H9 (cell line): ENCODE data around the gene PIP5KL1. TPM values are rescaled to one million over a fixed set of nuclear protein-coding genes. Genes with fewer than 3 reads are reported as not detected.
A peak's percentile ranks its signal among the peaks of the same experiment; 100 is the strongest.

Experiments
- DNase-seq: peaks from one replicate; pipeline ENCODE4 v3.0.0-alpha.2; 2017
- H2AFZ ChIP-seq: one replicate; pipeline ENCODE4 v1.6.1; 2013; ENCODE audit warnings: mild to moderate bottlenecking, low read length, control low read depth, moderate library complexity
- H2AK5ac ChIP-seq: 2 replicates; pipeline ENCODE4 v1.6.1; 2013; ENCODE audit warnings: low read length, control low read depth, mixed read lengths; ENCODE audit not compliant: insufficient read length
- H2BK120ac ChIP-seq: one replicate; pipeline ENCODE4 v1.6.1; 2013; ENCODE audit warnings: low read depth, mild to moderate bottlenecking, low read length, control low read depth, inconsistent platforms; ENCODE audit not compliant: poor library complexity, severe bottlenecking
- H2BK12ac ChIP-seq: 2 replicates; pipeline ENCODE4 v1.6.1; 2013; ENCODE audit warnings: low read length, control low read depth, mixed read lengths, low read depth; ENCODE audit not compliant: insufficient read length
- H2BK15ac ChIP-seq: 2 replicates; pipeline ENCODE4 v1.6.1; 2013; ENCODE audit warnings: low read depth, low read length, control low read depth
- H2BK20ac ChIP-seq: one replicate; pipeline ENCODE4 v1.6.1; 2013; ENCODE audit warnings: low read depth, mild to moderate bottlenecking, low read length, control low read depth, inconsistent platforms; ENCODE audit not compliant: poor library complexity, severe bottlenecking
- H2BK5ac ChIP-seq: 2 replicates; pipeline ENCODE4 v1.6.1; 2013; ENCODE audit warnings: low read length, control low read depth, mixed read lengths; ENCODE audit not compliant: insufficient read length
- H3K14ac ChIP-seq: 2 replicates; pipeline ENCODE4 v1.6.1; 2013; ENCODE audit warnings: low read length, control low read depth; ENCODE audit not compliant: insufficient read depth
- H3K18ac ChIP-seq: 2 replicates; pipeline ENCODE4 v1.6.1; 2013; ENCODE audit warnings: low read depth, mild to moderate bottlenecking, mixed read lengths, low read length, control low read depth; ENCODE audit not compliant: insufficient read length
- H3K23ac ChIP-seq: 2 replicates; pipeline ENCODE4 v1.6.1; 2013; ENCODE audit warnings: low read length, control low read depth, mixed read lengths, low read depth; ENCODE audit not compliant: insufficient read length
- H3K23me2 ChIP-seq: 2 replicates; pipeline ENCODE4 v1.6.1; 2013; ENCODE audit warnings: low read depth, mild to moderate bottlenecking, mixed read lengths, low read length, control low read depth; ENCODE audit not compliant: insufficient read length, poor library complexity, severe bottlenecking
- H3K27ac ChIP-seq: 2 replicates; pipeline ENCODE4 v1.5.1; 2013; ENCODE audit warnings: low read length, control low read depth, mixed read lengths, low read depth; ENCODE audit not compliant: insufficient read length
- H3K27me3 ChIP-seq: 2 replicates; pipeline ENCODE4 v1.6.1; 2013; ENCODE audit warnings: low read length, control low read depth, inconsistent platforms; ENCODE audit not compliant: insufficient read depth
- H3K4ac ChIP-seq: 2 replicates; pipeline ENCODE4 v1.6.1; 2013; ENCODE audit warnings: low read depth, mild to moderate bottlenecking, control low read depth, inconsistent platforms, low read length, moderate library complexity
- H3K4me1 ChIP-seq: 2 replicates; pipeline ENCODE4 v1.6.1; 2013; ENCODE audit warnings: low read length, control low read depth, inconsistent platforms; ENCODE audit not compliant: insufficient read depth
- H3K4me2 ChIP-seq: 2 replicates; pipeline ENCODE4 v1.6.1; 2013; ENCODE audit warnings: low read length, control low read depth, mixed read lengths; ENCODE audit not compliant: insufficient read length, insufficient read depth
- H3K56ac ChIP-seq: 2 replicates; pipeline ENCODE4 v1.6.1; 2013; ENCODE audit warnings: low read depth, mild to moderate bottlenecking, mixed read lengths, low read length, control low read depth; ENCODE audit not compliant: insufficient read length
- H3K79me1 ChIP-seq: 2 replicates; pipeline ENCODE4 v1.6.1; 2013; ENCODE audit warnings: low read depth, mild to moderate bottlenecking, moderate library complexity, low read length, control low read depth, inconsistent platforms; ENCODE audit not compliant: insufficient read depth, poor library complexity, severe bottlenecking
- H3K79me2 ChIP-seq: 2 replicates; pipeline ENCODE4 v1.6.1; 2013; ENCODE audit warnings: low read length, control low read depth, inconsistent platforms; ENCODE audit not compliant: insufficient read depth
- H3K9ac ChIP-seq: 2 replicates; pipeline ENCODE4 v1.6.1; 2013; ENCODE audit warnings: low read length, control low read depth, mixed read lengths; ENCODE audit not compliant: insufficient read length; ENCODE audit errors: extremely low read depth
- H3K9me3 ChIP-seq: one replicate; pipeline ENCODE4 v1.6.1; 2013; ENCODE audit warnings: low read depth, low read length, inconsistent platforms; ENCODE audit not compliant: control insufficient read depth
- H3T11ph ChIP-seq: one replicate; pipeline ENCODE4 v1.6.1; 2013; ENCODE audit warnings: mild to moderate bottlenecking, low read length, control low read depth, inconsistent platforms
- H4K20me1 ChIP-seq: one replicate; pipeline ENCODE4 v1.6.1; 2013; ENCODE audit not compliant: control insufficient read depth, insufficient read length, insufficient read depth
- H4K5ac ChIP-seq: 2 replicates; pipeline ENCODE4 v1.6.1; 2013; ENCODE audit warnings: low read depth, mild to moderate bottlenecking, mixed read lengths, low read length, control low read depth; ENCODE audit not compliant: insufficient read length
- H4K8ac ChIP-seq: replicated peaks from 2 replicates; pipeline ENCODE4 v1.6.1; 2013; ENCODE audit warnings: low read length, control low read depth, mixed read lengths, low read depth; ENCODE audit not compliant: insufficient read length
- H4K91ac ChIP-seq: 2 replicates; pipeline ENCODE4 v1.6.1; 2013; ENCODE audit warnings: low read depth, mild to moderate bottlenecking, moderate library complexity, mixed read lengths, low read length, control low read depth; ENCODE audit not compliant: insufficient read length
- H3K27ac Mint-ChIP-seq, 3 experiments: 2 replicates in 2 of 3; 3 replicates in 1 of 3; pipeline ENCODE4 v1.8.0; 2020 to 2021; ENCODE audit warnings: mixed read lengths in 3 of 3, mild to moderate bottlenecking in 1 of 3, moderate library complexity in 1 of 3
- H3K27me3 Mint-ChIP-seq: 2 replicates; pipeline ENCODE4 v1.8.0; 2021; ENCODE audit warnings: low read depth, mild to moderate bottlenecking, moderate library complexity, mixed read lengths
- H3K36me3 Mint-ChIP-seq, 3 experiments: 2 replicates in 2 of 3; 3 replicates in 1 of 3; pipeline ENCODE4 v1.8.0; 2020 to 2021; ENCODE audit warnings: low read depth in 3 of 3, mixed read lengths in 3 of 3; ENCODE audit not compliant: insufficient read depth in 1 of 3
- H3K4me1 Mint-ChIP-seq, 2 experiments: 2 replicates each; pipeline ENCODE4 v1.8.0; 2020; ENCODE audit warnings: mixed read lengths in 2 of 2
- H3K4me3 Mint-ChIP-seq, 2 experiments: 2 replicates in 1 of 2; 3 replicates in 1 of 2; pipeline ENCODE4 v1.8.0; 2020 to 2021; ENCODE audit warnings: mild to moderate bottlenecking in 2 of 2, mixed read lengths in 2 of 2, moderate library complexity in 1 of 2
- H3K9me3 Mint-ChIP-seq, 2 experiments: 2 replicates in 1 of 2; 3 replicates in 1 of 2; pipeline ENCODE4 v1.8.0; 2020; ENCODE audit warnings: mild to moderate bottlenecking in 2 of 2, mixed read lengths in 2 of 2, moderate library complexity in 1 of 2
- CTCF ChIP-seq: fragments of 200-600 bp; sonication (generic); conservative IDR thresholded peaks from 3 replicates; pipeline ENCODE4 v1.8.0; 2021; ENCODE audit warnings: antibody characterized with exemption, mild to moderate bottlenecking
- WGBS: extraction: QIAGEN DNeasy Blood & Tissue Kit; methylation state at CpG from one replicate; pipeline ENCODE4 v1.1.7; 2013; ENCODE audit warnings: missing lambda C conversion rate, low lambda C conversion rate, mixed read lengths; ENCODE audit not compliant: insufficient read length; ENCODE audit errors: extremely low coverage; 5-methylcytosine and 5-hydroxymethylcytosine counted together
- total RNA-seq: library from RNA; stranded (reverse); gene quantifications from 2 replicates; pipeline ENCODE4 v1.2.1, GENCODE V29; 2021

Gene PIP5KL1
- total RNA-seq, 1 experiment from 2014 or later, result 11.6 TPM

- Histone ChIP-seq H4K5ac (no peak overlapping the region), H3K27ac (no peak overlapping the region), H3K18ac (no peak overlapping the region), H3K9ac (no peak overlapping the region), H2BK5ac (no peak overlapping the region), H4K20me1 (peaks cover 3% of the 10 kb centered on the region), H2BK120ac (no peak overlapping the region), H3T11ph (no peak overlapping the region), H4K91ac (no peak overlapping the region), H3K27me3 (no peaks in the 10 kb centered on the region), H2BK15ac (no peak overlapping the region), H2AK5ac (no peak overlapping the region), H3K14ac (no peak overlapping the region), H4K8ac (no peak overlapping the region), H2BK12ac (no peak overlapping the region), H3K56ac (no peak overlapping the region), H3K79me2 (peaks cover 5% of the 10 kb centered on the region; the same call in 1 of the 2 replicates), H3K4me2 (no peak overlapping the region), H2AFZ (no peak overlapping the region), H3K79me1 (peaks cover 3% of the 10 kb centered on the region), H3K4ac (no peak overlapping the region), H3K23me2 (no peaks in the 10 kb centered on the region), H3K4me1 (peaks cover 1% of the 10 kb centered on the region; the same call in 1 of the 2 replicates), H3K9me3 (no peaks in the 10 kb centered on the region), H3K23ac (no peak overlapping the region), H2BK20ac (no peak overlapping the region)
- Mint-ChIP-seq H3K9me3 (no peaks in the 10 kb centered on the region), H3K4me3 (no peak overlapping the region; a peak in 1 of 5 replicates), H3K36me3 (peaks cover 5 to 28% (median 17%) of the 10 kb centered on the region in 3 experiments), H3K4me1 (peaks cover 6 to 12% of the 10 kb centered on the region in 2 experiments), H3K27me3 (no peaks in the 10 kb centered on the region), H3K27ac (peak overlapping the region in 2 of 3 experiments; percentile 36 to 88; a peak in 5 of 7 replicates)
- WGBS, result no CpG with 5 or more reads among the region's 21 CpGs
- no peak for TF ChIP-seq CTCF
- DNase-seq, result no peak
Measured at GRCh38 chr9:127950513-127951289, 20.1 kb upstream of the PIP5KL1 start.
